UCSD-AML1 (cell line): ENCODE measurements around the gene ALDH4A1.
"Not testable (repeated sequence)": the region's sequence is repeated elsewhere in the genome, so short reads cannot be mapped to it uniquely, and the experiment has no call there.

Experiments used
- DNase-seq: peaks from one replicate; lab custom pipeline; 2025; ENCODE audit not compliant: unreplicated experiment; lab: John Stamatoyannopoulos, UW

Gene ALDH4A1

GRCh38 chr1:18901147-18901951, 1.0 kb downstream of the ALDH4A1 start:
- no peak for DNase-seq

- DNase-seq: no peak
These were observed 2.0 kb downstream of the ALDH4A1 start for GRCh38 chr1:18900303-18900841.

GRCh38 chr1:18899363-18900049, 2.8 kb downstream of the ALDH4A1 start:
- DNase-seq: no peak

- no peak for DNase-seq
These were observed 3.8 kb downstream of the ALDH4A1 start for GRCh38 chr1:18898567-18898966.

GRCh38 chr1:18895317-18895716, 7.0 kb downstream of the ALDH4A1 start:
- DNase-seq: no peak

- no peak for DNase-seq
These were observed 9.2 kb downstream of the ALDH4A1 start for GRCh38 chr1:18893120-18893519.

- not testable (repeated sequence) for DNase-seq
These were observed 10.5 kb downstream of the ALDH4A1 start for GRCh38 chr1:18891858-18892257.

GRCh38 chr1:18891426-18891780, 11.0 kb downstream of the ALDH4A1 start:
- no peak for DNase-seq

- DNase-seq: no peak
These were observed 11.5 kb downstream of the ALDH4A1 start for GRCh38 chr1:18890706-18891425.

- no peak for DNase-seq
These were observed 16.4 kb downstream of the ALDH4A1 start for GRCh38 chr1:18886003-18886335.

GRCh38 chr1:18885311-18886002, 16.9 kb downstream of the ALDH4A1 start:
- no peak for DNase-seq

GRCh38 chr1:18884727-18885126, 17.6 kb downstream of the ALDH4A1 start:
- no peak for DNase-seq

GRCh38 chr1:18884419-18884717, 18.0 kb downstream of the ALDH4A1 start:
- no peak for DNase-seq

- peak; percentile 70 for DNase-seq
These were observed 18.5 kb downstream of the ALDH4A1 start for GRCh38 chr1:18883636-18884418.

- no peak for DNase-seq
These were observed 19.3 kb downstream of the ALDH4A1 start for GRCh38 chr1:18883079-18883478.

GRCh38 chr1:18882486-18882885, 19.9 kb downstream of the ALDH4A1 start:
- no peak for DNase-seq

GRCh38 chr1:18881642-18882431, 20.5 kb downstream of the ALDH4A1 start:
- DNase-seq: no peak

GRCh38 chr1:18881164-18881563, 21.2 kb downstream of the ALDH4A1 start:
- no peak for DNase-seq

GRCh38 chr1:18880585-18880984, 21.8 kb downstream of the ALDH4A1 start:
- no peak for DNase-seq

- DNase-seq: no peak
These were observed 22.5 kb downstream of the ALDH4A1 start for GRCh38 chr1:18879791-18880309.
